A673 (cell line): ENCODE measurements around the gene PIMREG.

Source experiments
- EZH2 ChIP-seq: fragments of 200-600 bp; sonication (generic); IDR thresholded peaks from 2 replicates; pipeline ENCODE4 v1.6.1; 2017; ENCODE audit warnings: borderline replicate concordance, low read depth, mild to moderate bottlenecking, mixed read lengths, antibody characterized with exemption, low read length; ENCODE audit not compliant: poor library complexity, severe bottlenecking
- TF ChIP-seq, protein P1 (sequence below): fragments of 300-800, 200-600 bp; sonication (generic); conservative IDR thresholded peaks from 2 replicates; pipeline ENCODE4 v1.5.1; 2017; ENCODE audit warnings: low read depth, mild to moderate bottlenecking, antibody characterized with exemption, low read length, moderate library complexity, mixed read lengths

GRCh38 chr17:6428207-6428965, 15.9 kb upstream of the PIMREG start:
- TF ChIP-seq, protein P1, sequence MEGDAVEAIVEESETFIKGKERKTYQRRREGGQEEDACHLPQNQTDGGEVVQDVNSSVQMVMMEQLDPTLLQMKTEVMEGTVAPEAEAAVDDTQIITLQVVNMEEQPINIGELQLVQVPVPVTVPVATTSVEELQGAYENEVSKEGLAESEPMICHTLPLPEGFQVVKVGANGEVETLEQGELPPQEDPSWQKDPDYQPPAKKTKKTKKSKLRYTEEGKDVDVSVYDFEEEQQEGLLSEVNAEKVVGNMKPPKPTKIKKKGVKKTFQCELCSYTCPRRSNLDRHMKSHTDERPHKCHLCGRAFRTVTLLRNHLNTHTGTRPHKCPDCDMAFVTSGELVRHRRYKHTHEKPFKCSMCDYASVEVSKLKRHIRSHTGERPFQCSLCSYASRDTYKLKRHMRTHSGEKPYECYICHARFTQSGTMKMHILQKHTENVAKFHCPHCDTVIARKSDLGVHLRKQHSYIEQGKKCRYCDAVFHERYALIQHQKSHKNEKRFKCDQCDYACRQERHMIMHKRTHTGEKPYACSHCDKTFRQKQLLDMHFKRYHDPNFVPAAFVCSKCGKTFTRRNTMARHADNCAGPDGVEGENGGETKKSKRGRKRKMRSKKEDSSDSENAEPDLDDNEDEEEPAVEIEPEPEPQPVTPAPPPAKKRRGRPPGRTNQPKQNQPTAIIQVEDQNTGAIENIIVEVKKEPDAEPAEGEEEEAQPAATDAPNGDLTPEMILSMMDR, result no peak
- TF ChIP-seq EZH2, result no peak
